D721Med (cell line): Measurements from ENCODE around the gene RNF220.
A peak's percentile ranks its signal among the peaks of the same experiment; 100 is the strongest.

ENCODE experiments used
- DNase-seq: peaks from one replicate; pipeline ENCODE4 v3.0.0; 2011; ENCODE audit warnings: low spot score; ENCODE audit not compliant: insufficient read length
- FAIRE-seq: peaks from 2 replicates; lab custom pipeline; 2011; peaks lifted over from hg19 to GRCh38; lab: Jason Lieb, UNC
- TF ChIP-seq, protein P1 (sequence below): IDR thresholded peaks from 2 replicates; pipeline ENCODE4 v1.5.1; 2012; ENCODE audit warnings: mild to moderate bottlenecking, control low read depth; ENCODE audit not compliant: insufficient read depth; ENCODE audit errors: missing control alignments

Gene RNF220

DNA sequence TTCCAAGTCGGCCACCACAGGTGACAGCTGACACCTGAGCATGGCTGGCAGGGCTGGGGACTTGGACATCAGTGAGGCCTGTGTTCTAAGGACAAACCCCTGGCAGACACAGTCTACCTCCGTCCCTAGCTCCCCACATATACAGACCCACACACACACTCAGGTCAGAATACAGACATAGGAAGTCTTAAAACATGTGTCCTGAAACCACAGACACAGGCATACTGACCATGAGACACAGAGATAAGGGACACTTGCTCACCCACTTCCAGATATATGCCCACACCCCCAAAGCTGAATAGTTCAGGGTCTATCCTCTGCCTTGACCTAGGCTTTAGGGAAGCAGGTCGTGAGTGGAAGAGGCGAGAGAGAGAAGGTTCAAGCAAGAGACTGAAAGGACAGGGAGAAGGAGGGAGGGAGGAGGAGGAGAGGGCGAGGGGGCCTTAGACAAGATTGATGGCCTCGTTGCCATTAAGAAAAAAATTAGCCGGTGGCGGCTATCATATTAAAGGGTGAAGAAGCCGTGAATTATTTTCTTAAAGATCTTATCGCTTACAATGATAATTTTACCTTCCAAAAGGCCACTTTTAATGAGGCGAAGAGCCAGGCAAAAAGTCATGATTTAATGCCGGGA lies 219.3 kb downstream of the RNF220 start:
- no peak for FAIRE-seq
- no peak for DNase-seq
- TF ChIP-seq, protein P1, sequence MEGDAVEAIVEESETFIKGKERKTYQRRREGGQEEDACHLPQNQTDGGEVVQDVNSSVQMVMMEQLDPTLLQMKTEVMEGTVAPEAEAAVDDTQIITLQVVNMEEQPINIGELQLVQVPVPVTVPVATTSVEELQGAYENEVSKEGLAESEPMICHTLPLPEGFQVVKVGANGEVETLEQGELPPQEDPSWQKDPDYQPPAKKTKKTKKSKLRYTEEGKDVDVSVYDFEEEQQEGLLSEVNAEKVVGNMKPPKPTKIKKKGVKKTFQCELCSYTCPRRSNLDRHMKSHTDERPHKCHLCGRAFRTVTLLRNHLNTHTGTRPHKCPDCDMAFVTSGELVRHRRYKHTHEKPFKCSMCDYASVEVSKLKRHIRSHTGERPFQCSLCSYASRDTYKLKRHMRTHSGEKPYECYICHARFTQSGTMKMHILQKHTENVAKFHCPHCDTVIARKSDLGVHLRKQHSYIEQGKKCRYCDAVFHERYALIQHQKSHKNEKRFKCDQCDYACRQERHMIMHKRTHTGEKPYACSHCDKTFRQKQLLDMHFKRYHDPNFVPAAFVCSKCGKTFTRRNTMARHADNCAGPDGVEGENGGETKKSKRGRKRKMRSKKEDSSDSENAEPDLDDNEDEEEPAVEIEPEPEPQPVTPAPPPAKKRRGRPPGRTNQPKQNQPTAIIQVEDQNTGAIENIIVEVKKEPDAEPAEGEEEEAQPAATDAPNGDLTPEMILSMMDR = no peak

DNA sequence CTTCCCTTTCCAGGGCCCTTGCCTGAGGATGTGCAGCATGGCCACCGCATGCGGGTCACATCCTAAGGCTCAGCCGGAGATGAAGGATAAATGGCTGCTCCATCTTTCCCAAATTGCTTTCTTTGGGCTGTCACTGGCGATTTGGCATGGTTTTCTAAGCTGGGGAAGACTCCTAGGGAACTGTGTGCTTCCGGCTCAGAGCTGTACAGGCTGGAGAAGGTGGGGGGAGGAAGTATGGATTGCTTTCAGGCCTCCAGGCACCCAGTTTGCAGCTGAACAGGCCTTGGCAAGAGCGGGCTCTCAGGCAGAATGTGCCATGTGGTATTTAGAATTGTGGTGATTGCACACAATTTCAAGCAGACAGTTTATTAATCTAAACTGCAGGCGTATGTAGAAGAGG lies 220.3 kb downstream of the RNF220 start:
- TF ChIP-seq, protein P1 = no peak
- DNase-seq = no peak
- FAIRE-seq = no peak

DNA sequence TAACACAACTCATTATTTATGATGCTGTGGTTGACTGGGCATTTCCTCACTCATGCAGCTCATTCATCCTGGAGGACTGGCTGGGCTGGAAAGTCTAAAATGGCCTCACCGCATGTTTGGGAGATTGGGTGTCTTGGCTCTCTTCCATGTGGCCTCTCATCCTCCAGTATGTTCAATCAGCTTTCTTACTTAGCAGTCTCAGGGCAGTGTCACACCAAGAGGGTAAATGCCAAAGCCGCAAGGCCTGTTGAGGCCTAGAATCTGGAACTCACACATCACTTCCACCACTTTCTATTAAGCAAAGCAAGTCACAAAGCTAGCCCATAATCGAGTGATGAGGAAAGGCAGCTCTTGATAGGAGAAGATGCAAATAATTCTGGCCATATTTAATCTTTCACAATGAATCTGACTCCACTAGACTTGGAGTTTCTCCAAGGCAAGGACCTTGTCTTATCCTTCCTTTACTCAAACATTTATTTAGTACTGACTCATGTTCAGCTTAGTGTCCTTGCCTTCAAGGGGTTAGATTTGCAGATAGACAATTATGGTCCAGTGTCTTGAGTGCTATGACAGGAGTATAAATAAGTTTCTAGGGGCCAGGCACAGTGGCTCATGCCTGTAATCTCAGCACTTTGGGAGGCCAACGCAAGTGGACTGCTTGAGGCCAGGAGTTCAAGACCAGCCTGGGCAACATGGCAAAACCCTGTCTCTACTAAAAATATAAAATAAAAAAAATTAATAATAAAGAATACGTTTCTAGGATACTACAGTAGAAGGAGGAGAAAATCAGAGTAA lies 224.1 kb downstream of the RNF220 start:
- DNase-seq (no peak), FAIRE-seq (no peak)
- TF ChIP-seq, protein P1 = no peak

DNA sequence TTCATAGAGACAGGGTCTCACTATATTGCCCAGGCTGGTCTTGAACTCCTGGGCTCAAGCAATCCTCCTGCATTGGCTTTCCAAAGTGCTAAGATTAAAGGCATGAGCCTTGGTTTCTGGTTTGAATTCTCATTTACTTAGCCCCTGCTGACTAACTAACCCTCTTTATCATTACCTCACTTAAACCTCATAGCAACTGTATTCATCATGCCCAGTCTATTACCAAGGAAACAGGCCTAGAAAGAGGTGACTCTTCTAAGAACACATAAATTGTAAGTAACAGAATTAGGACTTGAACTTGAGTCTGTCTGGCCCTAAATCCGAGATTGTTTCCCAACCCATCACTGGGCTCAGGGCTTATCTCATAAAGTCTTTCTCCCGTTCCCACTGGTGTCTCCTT lies 225.1 kb downstream of the RNF220 start:
- DNase-seq (no peak), FAIRE-seq (no peak)

DNA sequence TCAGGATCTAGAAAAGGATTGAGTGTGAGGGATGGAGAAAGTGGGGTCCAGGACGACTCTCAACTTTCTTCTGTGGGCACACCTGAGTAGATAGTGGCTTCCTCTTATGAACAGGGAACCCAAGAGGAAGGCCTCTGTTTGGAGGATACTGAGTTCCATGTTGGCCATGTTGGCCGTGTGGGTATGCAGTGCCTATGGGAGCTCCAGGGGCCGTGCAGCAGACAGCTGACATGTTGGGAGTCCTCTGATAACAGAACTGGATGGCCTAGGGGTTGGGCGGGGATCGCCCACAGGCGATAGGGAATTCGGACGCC lies 226.2 kb downstream of the RNF220 start:
- TF ChIP-seq, protein P1 = no peak
- FAIRE-seq (no peak), DNase-seq (no peak)

More for the DNA sequence above, 225.1 kb downstream of the RNF220 start:
- TF ChIP-seq, protein P1 = no peak

DNA sequence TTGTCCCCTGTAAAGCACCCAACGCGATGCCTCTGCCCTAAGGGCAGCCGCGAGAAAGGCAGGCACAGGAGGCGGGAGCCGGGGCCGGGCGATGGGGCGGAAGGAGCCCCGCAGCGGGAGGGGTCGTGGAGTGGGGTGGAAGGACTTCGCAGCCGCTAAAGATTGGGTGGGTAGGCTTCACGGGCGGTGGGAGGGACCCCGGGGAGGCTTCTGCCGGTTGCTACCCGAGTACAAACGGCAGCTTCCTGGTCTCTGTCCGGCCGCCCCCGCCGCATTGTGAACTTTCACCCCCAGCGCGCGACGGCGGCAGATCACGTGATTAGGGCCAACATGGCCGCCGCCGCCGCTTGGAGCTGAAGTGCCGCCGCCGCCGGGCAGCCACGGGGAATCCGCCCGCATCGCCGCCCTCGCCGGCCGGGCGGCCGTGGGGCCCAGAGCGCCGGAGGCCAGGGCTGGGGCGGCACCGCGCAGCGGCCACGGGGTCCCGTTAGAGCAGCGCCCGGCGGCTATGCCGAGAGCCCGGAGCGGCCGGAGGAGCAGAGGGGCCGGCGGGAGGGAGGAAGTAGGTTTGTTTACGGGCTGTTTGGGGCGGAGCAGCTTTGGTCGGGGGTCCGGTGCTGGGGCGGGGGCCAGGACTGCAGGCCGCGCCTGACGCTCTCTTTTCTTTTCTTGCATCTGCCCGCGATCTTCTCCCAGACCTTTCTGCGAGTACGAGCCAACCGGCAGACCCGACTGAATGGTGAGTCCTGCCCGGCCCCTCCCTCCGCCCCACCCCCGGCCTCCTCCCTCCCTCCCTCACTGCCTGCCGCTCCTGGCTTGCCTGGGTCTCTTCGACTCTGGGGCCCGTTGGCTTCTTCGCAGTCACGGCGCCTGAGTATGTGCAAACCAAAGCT lies 226.8 kb downstream of the RNF220 start:
- peak; percentile 84 for DNase-seq

More for the DNA sequence above, 226.8 kb downstream of the RNF220 start:
- TF ChIP-seq, protein P1 = no peak
- no peak for FAIRE-seq
